Astrocyte (in vitro differentiated cells and primary cell): ENCODE results near the gene UBXN7. TPM values are rescaled to one million over a fixed set of nuclear protein-coding genes. Genes with fewer than 3 reads are reported as not detected.

Source experiments
- DNase-seq: peaks from one replicate; pipeline ENCODE4 v3.0.0-alpha.2; 2010; ENCODE audit warnings: low read depth
- FAIRE-seq: peaks from 2 replicates; lab custom pipeline; 2011; peaks lifted over from hg19 to GRCh38; lab: Jason Lieb, UNC
- H2AFZ ChIP-seq: 2 replicates; pipeline ENCODE4 v1.6.0; 2012; ENCODE audit warnings: low read depth, low read length, inconsistent platforms
- H3K27ac ChIP-seq: 2 replicates; pipeline ENCODE4 v1.5.1; 2011; ENCODE audit warnings: low read depth, low read length, inconsistent platforms
- H3K27me3 ChIP-seq: 2 replicates; pipeline ENCODE4 v1.6.0; 2011; ENCODE audit warnings: low read length, inconsistent platforms; ENCODE audit not compliant: insufficient read depth
- H3K36me3 ChIP-seq: 2 replicates; pipeline ENCODE4 v1.5.1; 2011; ENCODE audit warnings: low read length, inconsistent platforms; ENCODE audit not compliant: insufficient read depth
- H3K4me1 ChIP-seq: 2 replicates; pipeline ENCODE4 v1.5.1; 2011; ENCODE audit warnings: low read length, inconsistent platforms; ENCODE audit not compliant: insufficient read depth
- H3K4me2 ChIP-seq: 2 replicates; pipeline ENCODE4 v1.6.0; 2012; ENCODE audit warnings: low read length, inconsistent platforms
- H3K4me3 ChIP-seq: 2 replicates; pipeline ENCODE4 v1.5.1; 2011; ENCODE audit warnings: low read depth, mild to moderate bottlenecking, low read length, inconsistent platforms; ENCODE audit not compliant: insufficient read depth
- H3K79me2 ChIP-seq: 2 replicates; pipeline ENCODE4 v1.6.0; 2012; ENCODE audit warnings: mild to moderate bottlenecking, low read length, inconsistent platforms; ENCODE audit not compliant: insufficient read depth
- H3K9ac ChIP-seq: 2 replicates; pipeline ENCODE4 v1.6.0; 2012; ENCODE audit warnings: mild to moderate bottlenecking, low read length, inconsistent platforms
- H3K9me3 ChIP-seq: 2 replicates; pipeline ENCODE4 v1.5.1; 2012; ENCODE audit warnings: low read depth, mild to moderate bottlenecking, low read length, inconsistent platforms; ENCODE audit not compliant: insufficient read depth
- H4K20me1 ChIP-seq: 2 replicates; pipeline ENCODE4 v1.6.0; 2012; ENCODE audit warnings: low read length, inconsistent platforms; ENCODE audit not compliant: insufficient read depth
- H3K27ac Mint-ChIP-seq: one replicate; pipeline ENCODE4 v1.8.0; 2021; ENCODE audit warnings: mild to moderate bottlenecking, mixed read lengths; ENCODE audit not compliant: unreplicated experiment
- H3K27me3 Mint-ChIP-seq: one replicate; pipeline ENCODE4 v1.8.0; 2021; ENCODE audit warnings: low read depth, mixed read lengths; ENCODE audit not compliant: unreplicated experiment
- H3K36me3 Mint-ChIP-seq: one replicate; pipeline ENCODE4 v1.8.0; 2021; ENCODE audit warnings: low read depth, mixed read lengths; ENCODE audit not compliant: unreplicated experiment
- H3K4me1 Mint-ChIP-seq: one replicate; pipeline ENCODE4 v1.8.0; 2021; ENCODE audit warnings: low read depth, mixed read lengths; ENCODE audit not compliant: unreplicated experiment
- H3K4me3 Mint-ChIP-seq: one replicate; pipeline ENCODE4 v1.8.0; 2021; ENCODE audit warnings: mild to moderate bottlenecking, moderate library complexity, mixed read lengths; ENCODE audit not compliant: unreplicated experiment
- H3K9me3 Mint-ChIP-seq: one replicate; pipeline ENCODE4 v1.8.0; 2021; ENCODE audit warnings: mild to moderate bottlenecking, mixed read lengths; ENCODE audit not compliant: unreplicated experiment
- EZH2 ChIP-seq: IDR thresholded peaks from 2 replicates; pipeline ENCODE4 v1.6.1; 2012; ENCODE audit warnings: mild to moderate bottlenecking, low read length, inconsistent platforms; ENCODE audit not compliant: insufficient read depth
- total RNA-seq: library from RNA; stranded (reverse); gene quantifications from 2 replicates; pipeline ENCODE4 v1.2.1, GENCODE V29; 2021
- TF ChIP-seq, protein P1 (sequence below): IDR thresholded peaks from 2 replicates; pipeline ENCODE4 v1.5.1; 2011; ENCODE audit warnings: low read depth, mild to moderate bottlenecking, inconsistent platforms, low read length, moderate library complexity; ENCODE audit not compliant: insufficient read depth

The UBXN7 gene
- total RNA-seq, 1 donor from 2014 or later, result 90.9 TPM

DNA sequence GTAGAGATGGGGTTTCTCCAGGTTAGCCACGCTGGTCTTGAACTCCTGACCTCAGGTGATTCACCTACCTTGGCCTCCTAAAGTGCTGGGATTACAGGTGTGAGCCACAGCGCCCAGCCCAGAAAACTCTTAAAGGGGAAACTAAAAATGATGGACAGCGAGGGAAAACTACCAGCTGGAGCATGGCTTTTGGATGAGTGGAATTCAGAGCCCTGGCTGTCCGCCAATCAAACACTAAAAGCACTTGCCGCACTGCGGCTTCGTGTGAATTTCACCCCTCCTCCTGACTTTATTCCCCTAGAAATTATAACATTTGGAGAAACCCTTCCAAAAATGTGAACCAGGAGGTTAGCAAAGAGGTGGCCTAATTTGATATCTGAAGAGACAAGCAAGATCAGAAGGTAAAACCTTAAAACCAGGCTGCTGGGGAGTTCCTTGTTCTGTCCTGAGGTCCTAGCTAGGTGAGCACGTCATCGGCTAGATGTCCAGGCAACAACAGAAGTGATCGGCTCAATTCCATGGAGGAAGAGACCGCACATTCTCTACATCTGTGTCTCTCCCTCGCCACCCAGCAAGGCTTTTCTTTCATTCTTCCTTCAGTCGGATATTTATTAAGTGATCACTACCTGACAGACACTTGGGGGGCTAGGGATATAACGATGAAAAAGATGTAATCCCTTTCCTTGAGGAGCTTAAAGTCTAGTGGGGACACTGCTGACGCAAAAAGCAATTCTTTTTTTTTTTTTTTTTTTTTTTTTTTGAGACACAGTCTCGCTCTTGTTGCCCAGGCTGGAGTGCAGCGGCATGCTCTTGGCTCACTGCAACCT lies 95.7 kb downstream of the UBXN7 start:
- peaks cover 3% of the 10 kb centered on the region for H3K27me3 Mint-ChIP-seq
- Histone ChIP-seq H3K27ac (no peak overlapping the region), H2AFZ (no peak overlapping the region), H4K20me1 (no peaks in the 10 kb centered on the region), H3K36me3 (no peaks in the 10 kb centered on the region), H3K4me2 (no peak overlapping the region), H3K4me3 (no peak overlapping the region), H3K79me2 (no peaks in the 10 kb centered on the region), H3K9ac (no peak overlapping the region), H3K9me3 (no peaks in the 10 kb centered on the region), H3K4me1 (peaks cover 15% of the 10 kb centered on the region), H3K27me3 (no peaks in the 10 kb centered on the region)
- TF ChIP-seq EZH2, result no peak
- TF ChIP-seq, protein P1, sequence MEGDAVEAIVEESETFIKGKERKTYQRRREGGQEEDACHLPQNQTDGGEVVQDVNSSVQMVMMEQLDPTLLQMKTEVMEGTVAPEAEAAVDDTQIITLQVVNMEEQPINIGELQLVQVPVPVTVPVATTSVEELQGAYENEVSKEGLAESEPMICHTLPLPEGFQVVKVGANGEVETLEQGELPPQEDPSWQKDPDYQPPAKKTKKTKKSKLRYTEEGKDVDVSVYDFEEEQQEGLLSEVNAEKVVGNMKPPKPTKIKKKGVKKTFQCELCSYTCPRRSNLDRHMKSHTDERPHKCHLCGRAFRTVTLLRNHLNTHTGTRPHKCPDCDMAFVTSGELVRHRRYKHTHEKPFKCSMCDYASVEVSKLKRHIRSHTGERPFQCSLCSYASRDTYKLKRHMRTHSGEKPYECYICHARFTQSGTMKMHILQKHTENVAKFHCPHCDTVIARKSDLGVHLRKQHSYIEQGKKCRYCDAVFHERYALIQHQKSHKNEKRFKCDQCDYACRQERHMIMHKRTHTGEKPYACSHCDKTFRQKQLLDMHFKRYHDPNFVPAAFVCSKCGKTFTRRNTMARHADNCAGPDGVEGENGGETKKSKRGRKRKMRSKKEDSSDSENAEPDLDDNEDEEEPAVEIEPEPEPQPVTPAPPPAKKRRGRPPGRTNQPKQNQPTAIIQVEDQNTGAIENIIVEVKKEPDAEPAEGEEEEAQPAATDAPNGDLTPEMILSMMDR, result no peak
- no peak overlapping the region for H3K4me3 Mint-ChIP-seq
- DNase-seq (no peak), FAIRE-seq (no peak)
- H3K9me3 Mint-ChIP-seq, result no peaks in the 10 kb centered on the region
- H3K4me1 Mint-ChIP-seq, result peaks cover 12% of the 10 kb centered on the region
- H3K36me3 Mint-ChIP-seq, result no peaks in the 10 kb centered on the region
- H3K27ac Mint-ChIP-seq, result no peak overlapping the region

DNA sequence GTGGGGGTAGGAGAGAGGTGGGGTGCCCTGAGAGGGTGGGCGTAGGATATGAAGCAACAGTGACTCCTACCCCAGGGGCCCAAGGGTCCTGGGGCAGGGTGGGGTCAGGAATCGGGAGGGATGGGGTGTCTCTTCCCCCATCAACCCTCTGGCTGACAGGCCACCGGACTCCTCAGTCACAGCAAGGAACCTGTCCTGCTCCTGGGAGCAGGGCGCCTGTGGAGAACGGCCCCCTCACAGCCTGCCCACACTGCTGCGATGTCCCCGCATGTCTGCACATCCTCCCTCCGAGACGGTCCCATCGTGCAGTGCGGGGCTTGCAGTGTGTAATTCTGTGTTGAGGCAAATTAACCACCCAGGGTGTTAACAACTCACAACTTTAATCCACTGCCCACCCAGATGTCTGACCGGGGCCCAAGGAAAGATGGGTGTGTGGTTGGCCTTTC lies 96.7 kb downstream of the UBXN7 start:
- H2AFZ ChIP-seq, result no peak overlapping the region
- H3K27ac ChIP-seq, result no peak overlapping the region
- H3K9me3 Mint-ChIP-seq, result no peaks in the 10 kb centered on the region
- peaks cover 7% of the 10 kb centered on the region for H3K4me1 Mint-ChIP-seq
- no peaks in the 10 kb centered on the region for H3K79me2 ChIP-seq
- H3K27me3 ChIP-seq, result no peaks in the 10 kb centered on the region
- no peak overlapping the region for H3K4me3 ChIP-seq
- no peaks in the 10 kb centered on the region for H3K9me3 ChIP-seq
- H3K36me3 Mint-ChIP-seq, result no peaks in the 10 kb centered on the region
- FAIRE-seq (no peak), DNase-seq (no peak)
- H3K4me1 ChIP-seq, result peaks cover 9% of the 10 kb centered on the region
- no peak overlapping the region for H3K4me2 ChIP-seq
- no peaks in the 10 kb centered on the region for H4K20me1 ChIP-seq
- no peak overlapping the region for H3K4me3 Mint-ChIP-seq
- peaks cover 3% of the 10 kb centered on the region for H3K27me3 Mint-ChIP-seq
- TF ChIP-seq EZH2, result no peak
- no peak overlapping the region for H3K27ac Mint-ChIP-seq
- no peak overlapping the region for H3K9ac ChIP-seq
- no peaks in the 10 kb centered on the region for H3K36me3 ChIP-seq

DNA sequence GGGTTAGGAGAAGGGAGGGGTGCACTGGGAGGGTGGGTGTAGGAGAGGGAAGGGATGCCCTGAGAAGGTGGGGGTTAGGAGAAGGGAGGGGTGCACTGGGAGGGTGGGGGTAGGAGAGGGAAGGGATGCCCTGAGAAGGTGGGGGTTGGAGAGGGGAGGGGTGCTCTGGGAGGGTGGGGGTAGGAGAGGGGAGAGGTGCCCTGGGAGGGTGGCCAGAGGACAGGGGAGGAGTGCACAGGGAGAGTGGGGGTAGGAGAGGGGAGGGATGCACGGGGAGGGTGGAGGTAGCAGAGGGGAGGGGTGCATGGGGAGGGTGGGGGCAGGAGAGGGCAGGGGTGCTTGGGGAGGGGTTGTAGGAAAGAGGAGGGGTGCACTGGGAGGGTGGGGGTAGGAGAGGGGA lies 97.2 kb downstream of the UBXN7 start:
- H3K79me2 ChIP-seq, result no peaks in the 10 kb centered on the region
- no peak overlapping the region for H3K4me3 ChIP-seq
- Mint-ChIP-seq H3K9me3 (no peaks in the 10 kb centered on the region), H3K36me3 (no peaks in the 10 kb centered on the region), H3K27ac (no peak overlapping the region), H3K4me3 (no peak overlapping the region), H3K4me1 (peaks cover 7% of the 10 kb centered on the region), H3K27me3 (peaks cover 3% of the 10 kb centered on the region)
- TF ChIP-seq, protein P1, result no peak
- TF ChIP-seq EZH2, result no peak
- FAIRE-seq, result no peak
- no peak overlapping the region for H3K27ac ChIP-seq
- H3K9ac ChIP-seq, result no peak overlapping the region
- DNase-seq, result no peak
- no peak overlapping the region for H3K4me2 ChIP-seq
- no peaks in the 10 kb centered on the region for H4K20me1 ChIP-seq
- H3K27me3 ChIP-seq, result no peaks in the 10 kb centered on the region
- no peak overlapping the region for H2AFZ ChIP-seq
- peaks cover 6% of the 10 kb centered on the region for H3K4me1 ChIP-seq
- no peaks in the 10 kb centered on the region for H3K9me3 ChIP-seq
- no peaks in the 10 kb centered on the region for H3K36me3 ChIP-seq
